ENCODE results near the gene RAB12. TPM values are rescaled to one million over a fixed set of nuclear protein-coding genes. Genes with fewer than 3 reads are reported as not detected.

Gene RAB12
- total and polyA plus RNA-seq, 2 donors from 2014 or later, result 37.7 to 46.7 TPM

DNA sequence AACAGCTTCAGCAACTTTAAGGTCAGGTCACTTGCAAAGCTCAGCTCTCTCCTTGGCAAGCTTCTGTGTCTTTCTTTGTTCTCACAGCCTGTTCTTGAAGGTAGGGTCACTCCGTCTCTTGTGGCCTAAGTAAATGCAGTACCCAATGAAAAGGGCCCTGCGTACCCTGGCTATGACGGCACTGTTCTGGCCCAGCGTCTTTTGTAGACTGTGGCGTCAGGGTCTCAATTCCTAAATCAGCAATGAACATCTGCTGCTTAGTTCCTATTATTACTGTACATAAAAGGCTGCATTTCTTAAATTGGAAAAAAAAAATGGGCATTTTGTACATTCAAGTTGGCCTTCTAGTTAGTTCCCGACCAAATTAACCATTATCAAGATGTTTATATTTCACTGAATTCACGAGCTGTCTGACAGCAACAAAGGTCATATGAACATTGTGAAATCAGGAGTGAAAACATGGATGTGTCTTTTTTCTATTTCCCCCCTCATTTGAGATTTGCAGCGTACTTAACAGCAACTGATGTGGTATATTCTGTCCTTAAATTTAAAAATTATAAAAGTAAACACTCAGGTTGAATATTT, 79.1 kb downstream of the RAB12 start:
- Histone ChIP-seq H3K9me3 (ENCODE audit: control insufficient read depth in 2 of 3, insufficient read depth in 1 of 3, low read length in 3 of 3) (no peaks in the 10 kb centered on the region), H3K4me1 (ENCODE audit: control insufficient read depth in 2 of 3, insufficient read depth in 2 of 3, low read depth in 1 of 3, low read length in 3 of 3) (no peaks in the 10 kb centered on the region), H3K27ac (ENCODE audit: low read depth in 2 of 2, low read length in 2 of 2) (no peak overlapping the region), H3K36me3 (ENCODE audit: control insufficient read depth in 2 of 3, insufficient read depth in 3 of 3, low read length in 3 of 3) (no peaks in the 10 kb centered on the region), H3K27me3 (ENCODE audit: control insufficient read depth, insufficient read depth, low read length) (no peaks in the 10 kb centered on the region), H3K9ac (ENCODE audit: low read length in 3 of 3) (no peak overlapping the region), H3K4me3 (ENCODE audit: low read length in 3 of 3) (no peak overlapping the region)
- intact Hi-C loops (cut with DNase I), result no loop called here
- FAIRE-seq (no peak), DNase-seq (no peak)
- TF ChIP-seq, protein P1, sequence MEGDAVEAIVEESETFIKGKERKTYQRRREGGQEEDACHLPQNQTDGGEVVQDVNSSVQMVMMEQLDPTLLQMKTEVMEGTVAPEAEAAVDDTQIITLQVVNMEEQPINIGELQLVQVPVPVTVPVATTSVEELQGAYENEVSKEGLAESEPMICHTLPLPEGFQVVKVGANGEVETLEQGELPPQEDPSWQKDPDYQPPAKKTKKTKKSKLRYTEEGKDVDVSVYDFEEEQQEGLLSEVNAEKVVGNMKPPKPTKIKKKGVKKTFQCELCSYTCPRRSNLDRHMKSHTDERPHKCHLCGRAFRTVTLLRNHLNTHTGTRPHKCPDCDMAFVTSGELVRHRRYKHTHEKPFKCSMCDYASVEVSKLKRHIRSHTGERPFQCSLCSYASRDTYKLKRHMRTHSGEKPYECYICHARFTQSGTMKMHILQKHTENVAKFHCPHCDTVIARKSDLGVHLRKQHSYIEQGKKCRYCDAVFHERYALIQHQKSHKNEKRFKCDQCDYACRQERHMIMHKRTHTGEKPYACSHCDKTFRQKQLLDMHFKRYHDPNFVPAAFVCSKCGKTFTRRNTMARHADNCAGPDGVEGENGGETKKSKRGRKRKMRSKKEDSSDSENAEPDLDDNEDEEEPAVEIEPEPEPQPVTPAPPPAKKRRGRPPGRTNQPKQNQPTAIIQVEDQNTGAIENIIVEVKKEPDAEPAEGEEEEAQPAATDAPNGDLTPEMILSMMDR (IDR thresholded peaks at IDR 0.05; ENCODE audit: borderline replicate concordance, extremely low read depth, insufficient read depth), result no peak

DNA sequence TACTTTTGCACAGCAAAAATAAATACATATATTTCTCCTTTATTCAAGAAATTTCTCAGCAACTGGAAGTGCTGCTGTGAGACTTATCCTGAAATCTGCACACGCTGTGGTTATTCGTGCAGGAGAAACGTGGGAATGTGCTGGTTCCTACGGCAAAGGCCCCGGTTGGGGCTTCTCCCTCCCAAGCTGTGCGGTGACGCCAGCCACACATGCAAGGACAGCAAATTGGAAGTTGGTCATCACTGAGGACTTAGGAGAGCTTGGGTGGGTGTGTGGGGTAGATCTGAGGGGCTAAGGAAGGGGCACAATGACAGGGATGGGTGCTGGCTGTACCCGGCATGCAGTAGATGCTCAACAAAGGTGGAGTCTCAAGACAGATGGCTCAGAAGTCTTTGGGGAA, 79.6 kb downstream of the RAB12 start:
- DNase-seq, result no peak
- Histone ChIP-seq H3K36me3 (ENCODE audit: control insufficient read depth in 2 of 3, insufficient read depth in 3 of 3, low read length in 3 of 3) (no peaks in the 10 kb centered on the region), H3K9ac (ENCODE audit: low read length in 3 of 3) (no peak overlapping the region), H3K4me3 (ENCODE audit: low read length in 3 of 3) (no peak overlapping the region), H3K27ac (ENCODE audit: low read depth in 2 of 2, low read length in 2 of 2) (no peak overlapping the region), H3K9me3 (ENCODE audit: control insufficient read depth in 2 of 3, insufficient read depth in 1 of 3, low read length in 3 of 3) (no peaks in the 10 kb centered on the region), H3K4me1 (ENCODE audit: control insufficient read depth in 2 of 3, insufficient read depth in 2 of 3, low read depth in 1 of 3, low read length in 3 of 3) (no peaks in the 10 kb centered on the region), H3K27me3 (ENCODE audit: control insufficient read depth, insufficient read depth, low read length) (no peaks in the 10 kb centered on the region)
- FAIRE-seq, result no peak
- TF ChIP-seq, protein P1 (IDR thresholded peaks at IDR 0.05; ENCODE audit: borderline replicate concordance, extremely low read depth, insufficient read depth), result no peak
- intact Hi-C loops (cut with DNase I), result no loop called here

Other genes with a start within 250 kb of the RAB12 start
- 15.3 TPM for gene MTCL1, start 96.1 kb downstream of the RAB12 start, total RNA-seq
- gene MTCL1, start 96.1 kb downstream of the RAB12 start, polyA plus RNA-seq (ENCODE audit: insufficient read depth, low read depth, low replicate concordance), result 2.5 TPM